ENCODE measurements around the gene XRCC6. TPM values are rescaled to one million over a fixed set of nuclear protein-coding genes. Genes with fewer than 3 reads are reported as not detected.

XRCC6 gene
- total RNA-seq, 1 experiment from 2014 or later: 474 TPM

- H3K27me3 Mint-ChIP-seq (ENCODE audit: low read depth): no peaks in the 10 kb centered on the region
- H3K4me1 Mint-ChIP-seq: peaks cover 11% of the 10 kb centered on the region
- POLR2A ChIA-PET: interaction anchor here (0.5 to 2.3 kb wide), 8 partner anchors 9 to 241 kb away, joined by 3 to 8 read pairs (median 4); no protein-coding TSS in a partner anchor
- ATAC-seq (peak; percentile 84), DNase-seq (ENCODE audit: low spot score) (peak; percentile 82)
- H3K36me3 Mint-ChIP-seq: no peaks in the 10 kb centered on the region
- H3K27ac Mint-ChIP-seq: peak within 1 kb of the TSS; percentile 94
- peak within 1 kb of the TSS; percentile 82 for H3K4me3 Mint-ChIP-seq
- CTCF ChIA-PET: interaction anchor here (0.6 to 5.4 kb wide), 8 partner anchors 9 to 253 kb away, joined by 3 to 52 read pairs (median 4); no protein-coding TSS in a partner anchor
- no peaks in the 10 kb centered on the region for H3K9me3 Mint-ChIP-seq
- no peak for TF ChIP-seq MLX (CRISPR knock-in tag; IDR thresholded peaks at IDR 0.05)
- peak; percentile 91 for TF ChIP-seq FOXP4 (CRISPR knock-in tag; IDR thresholded peaks at IDR 0.05)
- TF ChIP-seq SOX15 (CRISPR knock-in tag; IDR thresholded peaks at IDR 0.05): no peak
- no peak for TF ChIP-seq NR3C1 (CRISPR knock-in tag; conservative IDR thresholded peaks at IDR 0.05; ENCODE audit: low read depth)
- TF ChIP-seq FOXK1 (CRISPR knock-in tag; IDR thresholded peaks at IDR 0.05): peak; percentile 79
- no peak; the same call in 1 of the 2 replicates for TF ChIP-seq ZNF219 (CRISPR knock-in tag; IDR thresholded peaks at IDR 0.05; ENCODE audit: borderline replicate concordance)
- peak; percentile 72; the same call in 1 of the 2 replicates for TF ChIP-seq CBFB (CRISPR knock-in tag; IDR thresholded peaks at IDR 0.05; ENCODE audit: low read depth)
- TF ChIP-seq GRHL2 (CRISPR knock-in tag; IDR thresholded peaks at IDR 0.05; ENCODE audit: insufficient replicate concordance, severe bottlenecking): no peak
- no peak for TF ChIP-seq NR1H2 (CRISPR knock-in tag; IDR thresholded peaks at IDR 0.05)
- TF ChIP-seq ZBTB21 (CRISPR knock-in tag; IDR thresholded peaks at IDR 0.05; ENCODE audit: borderline replicate concordance): peak; percentile 95
- peak; percentile 61 for TF ChIP-seq USF1 (CRISPR knock-in tag; IDR thresholded peaks at IDR 0.05)
- TF ChIP-seq PRDM15 (CRISPR knock-in tag; IDR thresholded peaks at IDR 0.05): 0 out of 2 replicates have a peak, but pooled peaks have one; percentile 28
- TF ChIP-seq MAX (CRISPR knock-in tag; IDR thresholded peaks at IDR 0.05): peak; percentile 91
- TF ChIP-seq TP53 (CRISPR knock-in tag; IDR thresholded peaks at IDR 0.05): peak; percentile 80; the same call in 1 of the 2 replicates
- no peak for TF ChIP-seq CREB1 (CRISPR knock-in tag; IDR thresholded peaks at IDR 0.05)
- TF ChIP-seq GABPB1 (CRISPR knock-in tag; IDR thresholded peaks at IDR 0.05): peak; percentile 66
- peak; percentile 57; the same call in 1 of the 2 replicates for TF ChIP-seq KAT7 (CRISPR knock-in tag; IDR thresholded peaks at IDR 0.05; ENCODE audit: borderline replicate concordance)
- no peak for TF ChIP-seq ELF4 (CRISPR knock-in tag; IDR thresholded peaks at IDR 0.05; ENCODE audit: low read depth)
- no peak for TF ChIP-seq NR2C2 (CRISPR knock-in tag; IDR thresholded peaks at IDR 0.05)
- peak; percentile 77; the same call in 1 of the 2 replicates for TF ChIP-seq ARID4B (CRISPR knock-in tag; IDR thresholded peaks at IDR 0.05; ENCODE audit: borderline replicate concordance)
- TF ChIP-seq CREM (CRISPR knock-in tag; IDR thresholded peaks at IDR 0.05): peak; percentile 80; the same call in 1 of the 2 replicates
- TF ChIP-seq E2F5 (CRISPR knock-in tag; IDR thresholded peaks at IDR 0.05): peak; percentile 49; the same call in 1 of the 2 replicates
Observed at GRCh38 chr22:41688365-41689211, 67.5 kb downstream of the XRCC6 start, which contains the start of gene SNU13. TSS of gene SNU13 (minus strand) at chr22:41688867. CDS start at chr22:41688796, 71 bp downstream.
